GM18505 (cell line): ENCODE data around the gene DSCAML1.

ENCODE experiments used
- ATAC-seq: cut with Tn5 transposase; IDR thresholded peaks from one replicate; pipeline ENCODE4 v1.9.1; 2021; ENCODE audit not compliant: unreplicated experiment
- POLR2A ChIP-seq: IDR thresholded peaks from 4 replicates; pipeline ENCODE4 v1.6.1; 2011; ENCODE audit warnings: borderline replicate concordance; ENCODE audit not compliant: insufficient read depth, insufficient read length; ENCODE audit errors: extremely low read depth

Gene DSCAML1

DNA sequence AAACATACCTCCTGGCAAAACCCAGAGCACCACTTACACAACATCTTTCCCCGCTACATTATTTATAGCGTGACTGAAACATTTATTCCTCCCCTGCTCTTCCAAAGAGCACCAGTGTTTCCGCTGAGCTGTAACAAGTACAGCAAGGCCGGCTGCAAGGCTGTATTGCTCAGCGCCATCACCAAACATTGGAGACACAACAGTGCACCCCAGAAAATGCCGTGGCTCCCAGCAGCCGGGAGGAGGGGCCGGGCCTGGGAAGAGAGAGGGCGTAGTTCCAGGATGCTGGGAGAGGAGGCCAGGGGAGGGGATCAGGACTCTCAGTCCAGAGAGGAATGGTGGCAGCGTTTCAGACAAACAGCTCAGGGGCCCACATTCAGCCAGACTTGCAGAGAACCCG is 133.2 kb downstream of the DSCAML1 start:
- no peak for ATAC-seq

DNA sequence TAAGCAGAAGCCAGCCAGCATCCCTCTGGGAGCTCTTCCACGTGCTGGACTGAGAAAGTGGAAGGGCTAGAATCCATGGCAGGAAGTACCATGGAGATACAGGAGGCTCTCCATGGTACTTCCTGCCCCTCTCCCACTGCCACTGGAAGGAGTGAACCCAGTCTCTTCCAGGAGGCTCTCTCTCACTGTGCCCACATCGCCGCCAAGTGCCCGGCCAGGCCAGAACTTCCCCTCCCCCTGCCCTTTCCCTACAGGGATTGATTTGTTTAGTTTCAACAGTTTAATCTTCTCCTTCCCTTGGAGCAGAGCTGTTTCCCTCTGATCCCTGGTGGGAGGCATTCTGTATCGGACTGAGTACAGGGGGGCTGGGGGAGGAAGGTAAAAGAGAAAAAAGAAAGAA is 133.6 kb downstream of the DSCAML1 start:
- no peak for TF ChIP-seq POLR2A
- ATAC-seq: no peak

More for the DNA sequence above, 133.2 kb downstream of the DSCAML1 start:
- TF ChIP-seq POLR2A: no peak

DNA sequence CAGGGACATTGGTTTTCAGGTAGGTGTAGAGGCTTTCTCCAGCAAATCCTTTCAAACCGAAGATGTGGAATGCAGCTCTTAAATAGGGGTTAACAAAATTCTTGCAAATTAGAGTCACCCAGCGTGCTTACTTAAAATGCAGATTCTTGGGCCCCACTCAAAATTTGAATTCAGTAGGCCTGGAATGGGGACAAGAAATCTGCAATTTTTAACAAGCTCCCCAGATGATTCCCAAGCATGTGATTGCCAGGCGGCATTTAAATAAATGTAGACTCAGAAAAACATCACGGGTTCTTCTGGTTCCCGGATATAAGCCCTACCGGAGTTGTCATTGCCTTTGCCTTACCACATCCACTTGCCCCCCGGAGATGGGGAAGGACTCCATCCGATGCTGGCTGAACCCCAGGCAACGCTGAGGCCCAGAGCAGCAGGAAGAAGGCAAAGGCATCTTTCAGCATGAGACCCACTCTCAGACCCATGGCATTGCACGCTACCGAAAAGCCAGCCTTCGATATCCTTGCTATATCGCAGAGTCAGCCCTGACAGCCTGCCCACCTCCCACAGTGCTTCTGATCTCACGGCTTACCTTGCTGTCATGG is 134.2 kb downstream of the DSCAML1 start:
- no peak for TF ChIP-seq POLR2A
- no peak for ATAC-seq

DNA sequence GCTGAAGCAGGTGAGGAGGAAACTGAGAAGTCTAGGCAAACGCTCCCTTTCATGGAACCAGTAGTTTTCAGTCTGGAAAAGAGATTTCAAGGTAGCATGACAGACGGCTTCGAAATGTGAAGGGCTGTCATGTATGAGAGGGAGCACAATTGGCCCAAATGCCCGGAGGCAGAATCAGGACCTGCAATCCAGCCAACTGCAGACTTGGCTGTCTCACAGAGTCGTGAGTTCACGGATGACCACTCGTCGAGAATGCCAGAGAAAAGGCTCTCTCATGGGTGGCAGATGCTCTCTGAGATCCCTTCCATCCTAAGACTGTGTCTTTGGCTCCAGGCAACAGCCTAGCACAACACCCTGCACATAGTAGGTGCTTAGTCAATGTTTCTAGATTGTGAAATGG is 134.8 kb downstream of the DSCAML1 start:
- ATAC-seq: no peak
- no peak for TF ChIP-seq POLR2A

DNA sequence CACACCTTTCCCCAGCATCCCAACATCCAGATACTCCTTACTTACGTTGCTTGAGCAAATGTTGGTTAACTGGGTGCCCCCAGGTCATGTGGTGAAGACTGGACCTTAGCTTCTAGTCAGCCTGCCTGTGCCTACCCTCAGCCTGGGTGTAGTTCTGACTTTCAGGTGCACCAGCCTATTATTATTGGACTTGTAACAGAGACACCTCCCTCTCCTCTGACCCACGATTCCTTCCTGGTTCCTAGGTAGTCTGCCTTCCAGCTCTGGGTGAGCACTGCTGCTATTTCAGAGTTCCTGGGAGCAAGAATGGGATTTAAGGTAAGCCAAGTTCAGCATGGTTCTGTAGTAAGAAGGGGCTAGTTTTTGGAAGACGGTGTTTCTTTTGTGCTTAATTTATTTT is 138.2 kb downstream of the DSCAML1 start:
- TF ChIP-seq POLR2A: no peak
- no peak for ATAC-seq

DNA sequence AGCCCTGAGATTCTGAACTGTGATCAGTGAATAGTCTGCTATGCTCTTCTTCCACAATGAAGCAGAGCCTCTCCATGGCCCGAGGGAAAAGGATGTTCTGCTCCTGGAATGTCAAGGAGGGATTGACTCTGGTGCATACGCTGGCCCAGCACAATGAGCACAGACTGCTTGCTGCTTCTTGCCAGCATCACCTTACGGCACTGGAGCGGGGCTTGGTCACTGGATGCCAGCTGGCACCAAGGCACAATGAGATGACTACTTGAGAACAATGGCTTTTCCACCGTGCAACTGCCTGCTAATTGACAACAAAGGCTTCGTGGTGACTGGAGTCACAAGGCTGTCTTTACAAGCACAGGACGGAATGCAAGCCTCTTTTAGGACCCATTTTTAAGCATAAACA is 139.2 kb downstream of the DSCAML1 start:
- no peak for ATAC-seq
- no peak for TF ChIP-seq POLR2A

DNA sequence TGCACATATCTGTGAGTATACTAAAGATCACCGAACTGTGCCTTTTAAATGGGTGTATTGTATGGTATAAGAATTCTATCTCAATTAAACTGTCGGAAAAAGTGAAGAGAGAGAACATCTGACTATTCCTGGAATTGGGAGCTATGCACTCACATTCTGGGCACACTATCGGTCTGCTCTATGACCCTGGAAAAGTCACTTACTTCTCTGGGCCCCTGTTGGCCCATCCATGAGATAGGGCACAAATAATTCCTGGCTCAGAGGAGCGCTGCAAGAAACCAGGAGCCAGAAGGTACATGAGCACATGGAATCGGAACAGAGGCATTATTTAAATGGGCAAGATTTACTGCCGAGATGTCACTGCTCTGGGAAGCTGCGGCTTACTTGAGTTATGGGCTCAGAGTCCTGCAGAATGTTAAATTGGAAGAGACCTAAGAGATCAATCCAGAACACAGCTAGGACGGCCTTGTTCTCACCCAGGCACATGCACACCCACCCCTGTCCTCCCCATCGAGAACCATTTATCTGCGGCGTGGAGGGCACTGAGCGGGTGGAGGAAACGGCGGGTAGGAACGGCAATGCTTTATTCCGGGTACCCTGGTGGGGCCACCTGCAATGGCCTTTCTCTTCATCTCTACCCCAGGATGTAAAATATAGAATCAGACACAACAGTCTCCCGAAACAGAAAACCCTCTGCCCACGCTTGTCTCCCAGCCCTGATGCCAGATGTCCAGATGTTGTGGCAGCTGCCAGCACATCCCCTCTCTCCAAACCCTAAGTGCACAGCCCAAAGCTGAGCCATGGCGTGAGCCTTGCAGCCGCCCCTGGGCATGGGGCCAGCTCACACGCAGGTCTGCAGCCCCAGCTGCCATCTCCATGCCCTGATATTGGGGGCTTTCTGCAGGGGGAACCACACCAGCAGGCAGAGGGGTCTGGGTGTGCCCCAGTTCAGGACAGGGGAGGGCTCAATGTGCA is 142.4 kb downstream of the DSCAML1 start:
- TF ChIP-seq POLR2A: no peak
- no peak for ATAC-seq

DNA sequence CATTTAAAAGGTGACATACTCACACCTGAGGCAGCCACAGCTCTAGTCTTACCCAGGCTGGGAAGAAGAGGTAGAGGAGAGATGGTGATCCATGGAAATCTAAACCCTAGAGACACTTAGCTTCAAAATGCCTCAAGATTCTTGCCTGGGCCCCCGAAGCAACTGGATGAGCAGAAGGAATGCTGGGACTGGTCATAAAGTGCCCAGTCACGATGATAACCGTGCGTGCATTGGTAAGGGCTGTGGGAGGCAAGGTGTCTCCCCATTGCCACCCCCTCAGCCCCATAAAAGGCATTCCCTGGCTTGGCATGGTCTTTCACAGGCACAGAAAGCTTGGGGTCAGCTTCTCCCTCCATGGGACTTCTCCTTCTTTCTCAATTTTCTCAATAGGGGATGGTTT is 144.5 kb downstream of the DSCAML1 start:
- no peak for TF ChIP-seq POLR2A
- no peak for ATAC-seq

DNA sequence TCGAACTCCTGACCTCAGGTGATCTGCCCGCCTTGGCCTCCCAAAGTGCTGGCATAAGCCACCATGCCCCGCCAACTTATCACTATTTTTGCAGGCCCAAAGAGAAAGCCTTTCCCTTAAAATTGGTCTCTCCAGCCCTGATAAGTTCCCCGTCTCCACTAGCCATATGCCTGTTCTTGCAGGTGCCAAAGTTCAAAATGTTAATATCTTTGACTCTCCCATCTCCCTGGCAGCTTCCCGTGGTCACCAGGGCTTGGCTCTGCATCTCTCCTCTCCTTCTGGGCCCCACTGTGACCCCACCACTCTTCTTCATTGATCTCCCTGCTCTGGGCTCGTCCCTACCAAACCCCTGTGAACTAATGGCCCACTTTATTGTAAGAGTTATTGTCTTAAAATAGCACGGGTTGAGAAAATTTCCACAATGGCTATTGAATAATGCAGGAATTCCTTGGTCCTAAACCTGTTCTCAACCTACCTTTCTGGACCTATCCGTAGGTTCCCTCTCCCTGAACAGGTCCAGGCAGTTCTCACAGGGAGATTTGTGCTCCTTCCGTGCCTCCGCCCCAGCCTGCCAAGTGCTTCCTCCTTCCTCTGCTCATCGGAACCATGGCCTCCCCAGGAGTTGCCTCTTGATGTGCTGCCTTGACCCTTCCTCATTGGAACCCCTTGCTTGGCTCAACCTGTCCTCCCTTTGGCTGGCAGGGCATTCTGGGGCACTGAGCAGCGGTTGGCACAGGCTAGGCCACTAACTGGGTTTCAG is 147.5 kb downstream of the DSCAML1 start:
- TF ChIP-seq POLR2A: no peak
- no peak for ATAC-seq

DNA sequence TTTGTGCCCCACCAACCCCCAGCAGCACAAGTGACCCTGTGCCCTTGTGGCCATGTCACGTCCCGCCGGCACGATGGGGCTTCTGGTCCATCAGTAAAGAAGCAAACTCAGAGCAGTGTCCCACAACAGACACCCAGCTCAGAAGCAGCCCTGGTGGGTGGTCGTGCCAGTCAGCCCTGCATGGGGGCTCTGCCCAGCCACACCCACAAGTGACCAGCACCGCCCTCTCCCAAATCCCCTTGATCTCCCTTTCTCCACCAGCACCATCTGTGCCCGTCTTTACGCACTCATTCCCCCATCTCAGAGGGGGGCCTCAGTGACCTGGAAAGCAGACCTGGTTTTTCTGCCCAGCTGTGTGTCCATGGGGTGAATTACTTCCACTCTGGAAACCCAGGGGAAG is 149.1 kb downstream of the DSCAML1 start:
- ATAC-seq: no peak
- no peak for TF ChIP-seq POLR2A

DNA sequence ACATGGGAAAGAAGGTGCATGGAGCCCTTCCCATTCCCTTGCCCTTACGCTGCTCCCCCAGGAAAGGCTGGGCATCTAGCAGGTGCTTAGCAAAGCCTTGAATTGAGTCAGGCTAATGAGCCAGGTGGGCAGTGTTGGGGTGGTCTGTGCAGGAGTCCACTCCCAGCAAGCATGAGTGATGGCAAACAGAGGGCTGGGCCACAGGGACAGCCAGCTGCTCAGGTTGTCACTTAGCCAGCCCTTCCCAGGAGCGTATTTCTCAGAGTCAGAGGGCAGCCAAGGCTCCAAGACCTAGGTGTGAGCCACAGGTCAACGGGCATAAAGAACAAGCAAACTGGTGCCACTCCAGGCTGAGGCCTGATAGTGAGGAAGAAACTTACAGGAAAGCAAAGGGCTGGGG is 149.8 kb downstream of the DSCAML1 start:
- ATAC-seq: no peak
- TF ChIP-seq POLR2A: no peak

DNA sequence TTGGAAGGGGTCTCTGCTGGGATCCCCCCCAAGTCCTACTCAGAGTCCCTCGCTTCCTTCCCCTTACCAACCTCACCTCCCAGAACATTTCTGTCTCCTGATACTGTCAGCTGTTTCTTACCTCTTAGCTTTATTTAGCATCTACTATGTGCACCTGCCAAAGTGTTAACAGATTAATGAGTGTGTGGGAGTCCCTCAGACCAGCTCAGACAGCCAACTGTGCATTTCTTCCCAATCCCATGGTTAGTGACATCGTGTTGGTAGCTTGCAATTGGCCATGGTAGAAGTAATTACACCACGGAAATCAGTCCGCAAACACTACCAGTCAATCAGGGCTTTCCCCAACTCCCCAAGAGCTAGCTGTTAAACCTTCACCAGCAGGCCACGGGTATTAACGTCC is 150.6 kb downstream of the DSCAML1 start:
- TF ChIP-seq POLR2A: no peak
- ATAC-seq: no peak

DNA sequence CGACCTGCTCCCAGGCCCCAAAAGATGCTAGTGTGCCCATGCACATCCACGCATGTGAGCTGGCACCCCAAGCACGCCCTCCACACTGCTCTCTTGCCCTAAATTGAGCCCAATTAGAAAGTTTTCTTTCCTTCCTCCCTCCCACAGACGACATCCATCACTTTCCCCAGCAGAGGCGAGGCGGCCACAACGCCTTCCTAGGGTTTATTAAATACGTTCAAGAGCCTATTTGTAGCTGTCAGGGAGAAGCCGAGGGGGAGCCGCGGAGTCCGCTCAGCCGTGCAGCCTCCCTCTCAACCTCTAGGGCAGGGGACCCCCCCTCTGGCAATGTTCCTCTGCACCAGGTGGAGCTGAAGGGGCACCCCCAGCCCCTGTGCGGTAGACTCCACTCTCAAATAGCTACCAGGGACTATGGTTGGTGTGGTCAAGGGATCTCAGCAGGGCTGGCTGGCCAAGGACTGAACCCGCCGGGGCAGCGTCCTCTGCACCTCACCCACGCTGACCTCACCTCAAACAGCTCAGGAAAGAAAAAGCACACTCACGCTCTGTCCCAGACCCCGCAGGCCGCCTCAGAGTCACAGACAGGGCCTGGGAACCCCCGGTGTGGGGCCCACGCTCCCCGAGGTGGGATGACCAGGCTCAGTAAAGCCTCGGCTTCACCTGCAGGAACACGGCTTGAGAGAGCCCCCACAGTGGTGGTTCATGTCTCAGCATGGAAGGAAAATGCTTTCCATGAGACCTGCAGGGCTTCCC is 152.4 kb downstream of the DSCAML1 start:
- no peak for TF ChIP-seq POLR2A
- no peak for ATAC-seq

DNA sequence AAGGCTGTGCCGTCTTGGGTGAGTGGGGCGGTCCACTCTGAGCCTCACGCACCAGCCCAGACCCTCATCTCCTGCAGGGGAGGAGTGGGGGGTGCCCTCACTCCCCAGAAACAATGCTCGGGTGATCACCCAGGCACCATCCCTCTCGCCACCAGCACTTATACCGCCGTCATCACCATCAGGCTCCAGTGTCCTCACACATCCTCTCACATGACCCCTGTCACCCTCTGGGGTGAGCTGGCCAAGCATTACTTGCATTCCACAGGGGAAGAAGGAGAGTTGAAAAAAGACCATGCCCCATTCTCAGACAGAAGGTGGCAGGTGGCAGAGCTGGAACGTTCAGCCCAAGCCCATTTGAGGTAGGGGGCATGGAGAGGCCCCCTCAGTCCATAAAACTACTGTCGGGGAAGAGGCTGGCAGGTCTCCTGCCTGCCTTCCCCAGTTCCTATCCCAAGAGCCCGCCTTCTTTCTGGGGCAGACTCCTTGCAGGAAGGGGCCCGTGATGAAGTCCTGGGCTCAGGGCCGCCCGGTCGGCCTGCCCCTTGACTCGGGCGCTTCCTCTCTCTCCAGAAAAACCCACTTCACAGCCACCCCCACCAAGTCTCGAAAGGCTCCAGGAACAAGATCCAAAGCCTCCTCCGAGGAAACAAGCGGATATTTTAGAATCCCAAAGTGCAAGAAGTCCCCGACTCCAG is 153.3 kb downstream of the DSCAML1 start:
- TF ChIP-seq POLR2A: no peak
- ATAC-seq: no peak
